HepG2 (cell line): Measurements from ENCODE around the gene TAB2. TPM values are rescaled to one million over a fixed set of nuclear protein-coding genes. Genes with fewer than 3 reads are reported as not detected.
A peak's percentile ranks its signal among the peaks of the same experiment; 100 is the strongest.

Experiments
- FOXP4 ChIP-seq: sonication (generic); formaldehyde crosslinking; IDR thresholded peaks from 2 replicates; pipeline ENCODE4 v1.4.0; 2020; ENCODE audit warnings: missing genetic modification reagents
- JUN ChIP-seq: sonication (generic); formaldehyde crosslinking; IDR thresholded peaks from 2 replicates; pipeline ENCODE4 v1.4.0; 2020; ENCODE audit warnings: mild to moderate bottlenecking, missing genetic modification reagents
- PAXIP1 ChIP-seq: sonication (generic); formaldehyde crosslinking; conservative IDR thresholded peaks from 2 replicates; pipeline ENCODE4 v1.4.0; 2020; ENCODE audit warnings: mild to moderate bottlenecking, missing genetic modification reagents, moderate library complexity
- SATB2 ChIP-seq: sonication (generic); formaldehyde crosslinking; IDR thresholded peaks from 2 replicates; pipeline ENCODE4 v1.5.0; 2020; ENCODE audit warnings: missing genetic modification reagents
- SIN3A ChIP-seq: IDR thresholded peaks from 2 replicates; pipeline ENCODE4 v1.6.1; 2011; ENCODE audit warnings: low read depth, mild to moderate bottlenecking, control low read depth, low read length, borderline replicate concordance
- TEF ChIP-seq: sonication (generic); formaldehyde crosslinking; IDR thresholded peaks from 2 replicates; pipeline ENCODE4 v1.5.0; 2020; ENCODE audit warnings: missing genetic modification reagents
- ZNF761 ChIP-seq: sonication (generic); formaldehyde crosslinking; conservative IDR thresholded peaks from 2 replicates; pipeline ENCODE4 v1.4.0; 2020; ENCODE audit warnings: mild to moderate bottlenecking, missing genetic modification reagents
- polyA plus RNA-seq, 8 experiments: library from polyadenylated mRNA; depleted of rRNA in 3 of 8; stranded (reverse) in 7 of 8; unstranded in 1 of 8; fragments of >200 nt; fragmentation: Illumina TruSeq in 4 of 8; extraction: Trizol in 4 of 8; gene quantifications; 2 replicates each; pipeline versions ENCODE4 v1.2.1 to v1.2.3, GENCODE V29; 2011 to 2016; ENCODE audit warnings: low read depth in 4 of 8, missing spikeins in 1 of 8, mixed read lengths in 1 of 8; ENCODE audit not compliant: insufficient read depth in 1 of 8
- total RNA-seq, 5 experiments: library from RNA; depleted of rRNA; stranded (reverse); fragments of >200 nt; fragmentation: Illumina TruSeq; extraction: Trizol; gene quantifications; 2 replicates each; pipeline ENCODE4 v1.2.3, GENCODE V29; 2016; ENCODE audit warnings: low read depth in 1 of 5

TAB2 gene
- total and polyA plus RNA-seq, 2 of the 13 experiments (the other 11 are each of a cell fraction or from before 2014, with no cell fraction given), result 23.7 to 50.2 TPM

GRCh38 chr6:149440735-149441671, 123.5 kb downstream of the TAB2 start (continued):
- peak; percentile 55 for TF ChIP-seq PAXIP1
- peak; percentile 28; the same call in 1 of the 2 replicates for TF ChIP-seq SATB2 (CRISPR knock-in tag)
- 0 out of 2 replicates have a peak, but pooled peaks have one; percentile 55 for TF ChIP-seq ZNF761
- TF ChIP-seq FOXP4 (CRISPR knock-in tag), result 0 out of 2 replicates have a peak, but pooled peaks have one; percentile 66
- peak; percentile 55; the same call in 1 of the 2 replicates for TF ChIP-seq JUN
- no peak for TF ChIP-seq SIN3A
- 0 out of 2 replicates have a peak, but pooled peaks have one; percentile 6 for TF ChIP-seq TEF (CRISPR knock-in tag)
